NCI-H2029 (cell line): Measurements from ENCODE around the gene TCF7L2.

Source experiments
- DNase-seq: peaks from one replicate; lab custom pipeline; 2025; lab: John Stamatoyannopoulos, UW

The TCF7L2 gene

DNA sequence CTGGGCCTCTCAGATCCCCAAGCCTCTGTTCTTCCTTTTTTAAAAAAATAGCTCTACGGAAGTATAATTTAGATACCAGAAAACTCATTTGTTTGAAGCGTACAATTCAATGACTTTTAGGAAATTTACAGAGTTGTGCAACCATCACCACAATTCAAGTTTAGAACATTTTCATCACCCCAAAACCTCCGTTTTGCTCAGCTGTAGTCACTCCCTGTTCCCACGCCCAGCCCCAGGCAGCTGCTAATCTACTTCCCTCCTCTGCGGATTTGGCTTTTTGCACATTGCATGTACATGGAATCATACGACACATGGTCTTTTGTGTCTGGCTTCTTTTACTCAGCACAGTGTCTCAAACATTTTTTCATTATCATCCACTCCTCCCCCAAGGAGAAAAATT, 229.2 kb downstream of the TCF7L2 start:
- no peak for DNase-seq

DNA sequence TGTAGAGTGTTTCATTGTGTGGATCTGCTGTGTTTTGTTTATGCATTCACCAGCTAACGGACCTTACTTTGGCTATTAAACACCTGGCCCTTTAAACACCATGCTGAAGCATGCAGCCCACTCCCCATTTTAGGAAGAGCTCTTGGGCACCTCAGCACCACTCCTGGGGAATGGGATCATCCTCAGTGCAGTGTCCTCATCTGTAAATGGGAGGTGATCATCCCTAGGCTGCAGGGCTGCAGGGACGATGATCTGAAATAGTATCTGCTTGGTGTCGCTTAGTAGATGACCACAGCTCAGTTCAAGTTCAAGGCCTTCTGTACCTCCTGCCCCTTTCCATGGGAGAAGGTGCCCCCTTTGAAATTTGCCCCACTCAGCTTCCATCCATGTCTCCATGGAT, 229.9 kb downstream of the TCF7L2 start:
- no peak for DNase-seq

DNA sequence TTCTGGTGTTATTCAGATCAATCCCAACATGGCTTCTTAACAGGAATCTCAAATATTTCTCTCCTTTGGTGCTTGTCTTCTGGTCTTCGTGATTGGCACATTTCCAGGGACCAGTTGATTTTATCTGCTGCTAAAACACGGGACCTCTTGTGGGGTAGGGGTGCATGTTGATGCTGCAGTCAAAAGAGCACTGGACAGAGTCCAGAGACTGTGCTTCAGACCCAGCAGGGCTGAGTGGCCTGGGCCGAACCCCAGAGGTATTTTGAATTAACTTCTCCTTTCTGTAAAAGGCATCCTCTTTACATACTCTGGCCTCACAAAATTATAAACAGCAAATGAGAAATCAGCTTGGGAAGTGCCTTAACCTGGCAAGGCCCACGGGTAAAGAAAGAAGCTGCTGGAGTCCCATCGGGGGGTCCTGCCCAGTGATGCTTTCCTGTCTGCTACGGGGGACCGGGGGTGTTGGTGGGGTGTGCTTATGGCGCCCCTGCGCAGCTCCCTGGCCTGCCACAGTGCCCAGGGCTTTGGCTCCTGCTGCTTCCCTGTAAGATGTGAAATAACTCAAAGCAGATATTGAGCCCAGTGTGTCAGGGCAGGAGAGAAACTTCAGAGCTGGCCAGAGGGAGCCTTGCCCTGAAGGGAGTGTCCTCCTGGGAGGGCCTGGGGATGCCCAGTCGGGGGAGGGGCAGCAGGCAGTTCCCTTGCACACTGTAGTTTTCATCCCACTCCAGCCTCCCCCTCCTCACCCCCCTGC, 230.5 kb downstream of the TCF7L2 start:
- no peak for DNase-seq

DNA sequence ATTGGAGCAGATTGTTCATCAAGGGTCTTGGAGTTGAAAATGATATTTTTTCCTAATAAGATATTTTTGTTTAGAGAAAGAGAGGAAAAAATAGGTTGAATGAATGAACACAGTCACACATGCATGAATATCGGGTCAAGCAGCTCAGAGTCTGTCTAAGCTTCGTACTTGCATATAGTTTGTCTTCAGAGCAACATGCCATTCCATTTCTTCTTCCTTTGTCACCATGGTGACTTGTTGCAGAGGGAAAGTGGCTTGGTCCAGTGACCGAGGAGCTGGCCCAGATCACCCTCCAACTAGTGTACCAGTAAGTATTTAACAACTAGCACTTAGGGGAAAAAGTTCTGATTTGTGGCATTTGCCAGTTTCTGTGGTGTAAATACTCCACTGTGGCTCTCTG, 232.1 kb downstream of the TCF7L2 start:
- DNase-seq, result no peak

DNA sequence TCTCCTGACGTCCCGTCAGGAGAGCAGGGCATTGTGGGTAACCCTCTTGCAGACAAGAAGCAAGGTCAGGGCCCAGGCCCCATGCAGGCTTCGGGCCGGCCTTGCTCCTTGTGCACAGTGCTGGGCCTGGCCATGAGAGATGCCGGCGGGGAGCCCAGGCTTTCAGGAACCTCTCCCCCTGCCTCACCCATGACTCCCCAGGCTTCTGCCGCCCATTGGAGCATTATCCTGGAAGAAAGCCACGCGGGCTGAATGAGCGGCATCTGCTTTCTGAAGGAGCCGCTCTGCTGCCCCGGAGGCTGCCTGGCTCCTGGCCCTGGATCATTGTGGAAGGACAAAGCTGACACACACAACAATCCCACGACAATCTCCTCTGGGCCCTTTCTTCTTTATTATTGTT, 233.5 kb downstream of the TCF7L2 start:
- no peak for DNase-seq

DNA sequence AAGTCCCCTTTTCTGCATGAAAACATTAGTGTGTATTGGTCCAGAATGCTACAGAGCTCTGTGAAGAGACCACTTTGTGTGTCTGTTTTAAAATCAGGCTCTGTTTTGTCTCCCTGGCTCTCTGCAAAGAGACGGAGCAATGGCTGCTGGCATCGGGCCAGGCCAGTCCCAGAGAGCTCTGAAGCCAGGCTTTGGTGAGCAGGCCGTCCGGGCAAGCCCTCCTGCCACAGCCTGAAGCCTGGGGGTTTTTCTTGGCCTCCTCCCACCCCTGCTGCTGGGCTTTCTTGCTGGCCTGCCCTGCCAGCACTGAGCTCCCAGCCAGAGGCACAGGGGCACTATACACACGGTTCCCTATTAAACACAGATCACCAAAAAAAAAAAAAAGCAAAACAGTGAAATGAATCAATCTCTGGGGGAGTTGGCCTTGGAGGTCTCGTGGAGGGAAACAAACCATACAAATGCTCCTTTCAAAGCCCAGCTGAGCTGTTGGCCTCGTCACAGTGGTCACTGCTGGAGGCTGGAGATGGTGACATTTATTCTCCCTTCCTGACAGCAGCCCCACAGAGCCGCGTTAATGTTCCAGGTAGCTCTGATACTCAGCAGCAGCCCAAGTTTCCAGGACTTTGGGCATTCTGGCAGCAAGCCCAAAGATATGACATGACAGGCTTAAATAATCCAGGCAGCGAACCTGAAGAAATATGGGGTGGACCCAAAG, 237.2 kb downstream of the TCF7L2 start:
- no peak for DNase-seq

DNA sequence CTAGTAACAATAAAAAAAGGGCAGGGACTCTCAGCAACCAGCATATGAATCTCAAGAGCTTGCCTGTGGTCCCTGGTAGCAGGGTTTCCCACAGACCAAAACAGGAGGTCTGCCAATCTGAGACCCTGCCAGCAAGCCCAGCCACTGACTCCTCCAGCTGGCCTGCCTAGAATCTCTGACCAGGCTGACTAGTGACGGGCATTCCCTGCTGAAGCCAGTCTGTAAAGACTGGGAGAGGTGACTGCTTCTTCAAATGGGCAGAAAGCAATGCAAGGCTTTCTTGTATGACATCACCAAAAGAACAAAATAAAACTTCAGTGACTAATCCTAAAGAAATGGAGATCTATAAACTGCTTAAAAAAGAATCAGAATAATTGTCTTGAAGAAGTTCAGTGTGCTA, 249.4 kb downstream of the TCF7L2 start:
- DNase-seq, result no peak

DNA sequence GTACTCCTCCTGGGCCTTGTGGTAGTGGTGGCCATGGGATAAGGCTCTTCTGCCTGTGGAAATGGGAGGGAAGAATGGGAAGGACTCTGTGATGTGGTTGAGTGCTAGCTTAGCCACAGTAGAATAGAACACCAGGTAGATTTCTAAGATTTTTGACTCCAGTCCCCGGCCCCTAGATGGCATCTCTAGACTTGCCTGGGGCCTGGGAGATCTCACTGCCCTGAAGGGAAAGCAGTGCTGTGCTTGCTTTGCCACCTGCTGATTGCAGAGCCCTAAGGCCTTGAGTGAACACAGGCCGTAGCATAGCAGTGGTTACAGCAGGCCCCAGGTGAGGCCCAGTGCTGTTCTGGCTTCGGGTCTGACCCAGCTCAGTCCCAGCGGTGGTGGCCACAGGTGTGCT, 252.0 kb downstream of the TCF7L2 start:
- DNase-seq, result no peak

DNA sequence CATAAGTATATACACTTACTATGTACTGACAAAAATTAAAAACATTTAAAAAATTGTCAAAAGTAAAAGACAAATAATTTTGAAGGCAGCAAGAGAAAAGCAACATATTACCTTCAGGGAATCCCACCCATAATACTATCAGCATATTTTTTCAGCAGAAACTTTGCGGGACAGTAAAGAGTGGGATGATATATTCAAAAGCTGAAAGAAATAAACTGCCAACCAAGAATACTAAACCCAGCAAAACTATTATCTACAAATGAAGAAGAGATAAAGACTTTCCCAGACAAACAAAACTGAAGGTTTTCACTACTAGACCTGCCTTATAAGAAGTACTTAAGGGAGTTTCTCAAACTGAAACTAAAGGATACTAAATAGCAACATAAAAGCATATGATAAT, 257.9 kb downstream of the TCF7L2 start:
- DNase-seq, result no peak

DNA sequence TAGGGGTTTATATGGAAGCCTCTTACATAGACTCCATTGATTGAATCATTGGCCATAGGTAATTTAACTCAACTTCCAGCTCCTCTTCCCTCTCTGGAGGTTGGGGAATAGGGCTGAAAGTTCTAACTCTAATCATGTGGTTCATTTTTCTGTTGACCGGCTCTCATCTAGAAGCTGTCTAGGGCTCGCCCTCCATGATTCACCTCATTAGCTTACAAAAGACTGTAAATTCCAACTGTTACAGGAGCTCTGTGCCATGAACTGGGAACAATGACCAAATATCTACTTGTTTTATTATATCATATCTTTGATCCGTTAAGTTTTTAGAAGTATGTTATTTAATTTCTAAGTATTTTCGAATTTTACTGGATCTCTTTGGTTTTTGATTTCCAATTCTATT, 263.0 kb downstream of the TCF7L2 start:
- DNase-seq, result no peak

DNA sequence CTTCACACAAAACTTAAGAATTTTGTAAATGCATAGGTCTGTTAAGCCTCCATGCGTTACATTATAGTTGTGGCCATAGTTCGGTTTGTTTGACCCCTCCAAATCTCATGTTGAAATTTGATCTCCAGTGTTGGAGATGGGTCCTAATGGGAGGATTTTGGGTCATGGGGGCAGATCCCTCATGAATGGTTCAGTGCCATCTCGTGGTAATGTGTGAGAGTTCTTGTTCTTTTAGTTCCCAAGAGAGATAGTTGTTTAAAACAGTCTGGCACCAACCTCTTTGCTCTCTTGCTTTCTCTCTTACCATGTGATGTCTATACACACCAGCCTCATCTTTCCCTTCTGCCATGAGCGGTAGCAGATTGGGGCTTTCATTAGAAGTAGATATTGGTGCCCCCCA, 264.3 kb downstream of the TCF7L2 start:
- no peak for DNase-seq

DNA sequence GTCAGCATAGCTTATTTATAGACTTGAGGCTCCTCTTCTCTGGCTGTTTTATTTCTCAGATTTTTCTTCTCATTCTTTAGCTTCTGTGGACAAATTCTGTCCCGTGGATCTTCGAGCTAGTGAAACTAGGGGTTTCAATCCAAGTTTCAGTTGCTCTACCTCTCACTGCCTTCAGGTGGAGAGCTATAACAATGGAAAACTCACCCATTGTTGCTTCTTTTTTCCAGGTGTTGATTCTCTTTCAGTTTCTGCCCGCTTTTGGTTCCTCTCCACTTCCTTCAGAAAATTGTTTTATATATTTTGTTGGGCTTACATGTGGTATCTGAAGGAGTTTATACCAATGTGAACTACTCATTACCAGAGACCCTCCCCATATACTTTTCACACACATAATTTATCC, 266.1 kb downstream of the TCF7L2 start:
- no peak for DNase-seq
